ENCODE measurements around the gene TMEM45B.

The TMEM45B gene

DNA sequence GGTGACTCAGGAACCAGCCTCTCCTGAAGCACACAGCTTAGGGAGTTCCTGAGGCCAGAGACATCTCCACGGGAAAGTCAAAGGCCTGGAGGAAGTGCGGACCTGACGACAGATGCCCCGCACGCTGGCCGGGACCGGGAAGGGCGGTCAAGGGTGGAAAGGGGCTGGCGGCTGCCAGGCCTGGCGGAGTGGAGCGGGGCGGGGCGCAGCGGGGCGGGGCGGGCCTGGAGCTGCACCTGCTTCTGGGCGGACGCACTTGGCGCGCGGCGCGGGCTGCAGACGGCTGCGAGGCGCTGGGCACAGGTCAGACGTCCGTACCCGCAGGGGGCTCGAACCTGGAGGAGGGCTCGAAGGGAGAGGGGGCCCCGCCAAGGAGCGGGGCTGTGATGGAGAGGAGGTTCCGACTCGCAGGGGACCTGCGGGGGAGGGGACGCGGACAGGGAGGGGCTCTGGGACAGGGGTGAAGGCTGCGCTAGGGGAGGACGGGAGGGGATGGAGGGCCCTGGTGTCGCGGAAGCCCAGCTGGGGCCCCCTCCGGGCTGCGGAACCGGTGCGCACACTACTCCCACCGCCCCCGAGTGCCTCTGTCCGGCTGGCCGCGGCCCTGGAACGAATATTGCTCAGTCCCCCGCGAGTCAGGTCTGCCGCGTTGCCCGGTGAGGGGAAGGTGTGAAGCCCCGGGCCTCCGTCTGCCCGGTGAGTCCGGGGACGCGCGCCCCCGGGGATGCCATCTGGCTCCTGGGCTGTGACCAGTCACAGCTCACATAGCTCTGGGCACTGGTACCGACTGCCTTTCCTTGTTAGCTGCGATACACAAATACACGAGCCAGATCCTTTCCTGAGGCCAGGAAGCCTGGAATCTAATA lies at the start of gene TMEM45B:
Gene TMEM45B, plus strand, starts transcription at position 253 of the 866 bp plus-strand sequence. CDS start 36,635 bp downstream, outside the sequence.
- H3K4me3 ChIP-seq (ENCODE audit: low read depth, low read length), result no peak within 1 kb of the TSS
- TF ChIP-seq MYC (IDR thresholded peaks at IDR 0.05; ENCODE audit: low read depth, low read length), result no peak
- TF ChIP-seq POLR2A (IDR thresholded peaks at IDR 0.05; ENCODE audit: extremely low read depth, insufficient read length), result no peak
- TF ChIP-seq, protein P1, sequence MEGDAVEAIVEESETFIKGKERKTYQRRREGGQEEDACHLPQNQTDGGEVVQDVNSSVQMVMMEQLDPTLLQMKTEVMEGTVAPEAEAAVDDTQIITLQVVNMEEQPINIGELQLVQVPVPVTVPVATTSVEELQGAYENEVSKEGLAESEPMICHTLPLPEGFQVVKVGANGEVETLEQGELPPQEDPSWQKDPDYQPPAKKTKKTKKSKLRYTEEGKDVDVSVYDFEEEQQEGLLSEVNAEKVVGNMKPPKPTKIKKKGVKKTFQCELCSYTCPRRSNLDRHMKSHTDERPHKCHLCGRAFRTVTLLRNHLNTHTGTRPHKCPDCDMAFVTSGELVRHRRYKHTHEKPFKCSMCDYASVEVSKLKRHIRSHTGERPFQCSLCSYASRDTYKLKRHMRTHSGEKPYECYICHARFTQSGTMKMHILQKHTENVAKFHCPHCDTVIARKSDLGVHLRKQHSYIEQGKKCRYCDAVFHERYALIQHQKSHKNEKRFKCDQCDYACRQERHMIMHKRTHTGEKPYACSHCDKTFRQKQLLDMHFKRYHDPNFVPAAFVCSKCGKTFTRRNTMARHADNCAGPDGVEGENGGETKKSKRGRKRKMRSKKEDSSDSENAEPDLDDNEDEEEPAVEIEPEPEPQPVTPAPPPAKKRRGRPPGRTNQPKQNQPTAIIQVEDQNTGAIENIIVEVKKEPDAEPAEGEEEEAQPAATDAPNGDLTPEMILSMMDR (IDR thresholded peaks at IDR 0.05; ENCODE audit: low read depth, low read length), result no peak
- TF ChIP-seq, protein P2, sequence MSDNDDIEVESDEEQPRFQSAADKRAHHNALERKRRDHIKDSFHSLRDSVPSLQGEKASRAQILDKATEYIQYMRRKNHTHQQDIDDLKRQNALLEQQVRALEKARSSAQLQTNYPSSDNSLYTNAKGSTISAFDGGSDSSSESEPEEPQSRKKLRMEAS (IDR thresholded peaks at IDR 0.05; ENCODE audit: low read depth, low read length), result no peak
- DNase-seq (ENCODE audit: low read depth), result no peak

DNA sequence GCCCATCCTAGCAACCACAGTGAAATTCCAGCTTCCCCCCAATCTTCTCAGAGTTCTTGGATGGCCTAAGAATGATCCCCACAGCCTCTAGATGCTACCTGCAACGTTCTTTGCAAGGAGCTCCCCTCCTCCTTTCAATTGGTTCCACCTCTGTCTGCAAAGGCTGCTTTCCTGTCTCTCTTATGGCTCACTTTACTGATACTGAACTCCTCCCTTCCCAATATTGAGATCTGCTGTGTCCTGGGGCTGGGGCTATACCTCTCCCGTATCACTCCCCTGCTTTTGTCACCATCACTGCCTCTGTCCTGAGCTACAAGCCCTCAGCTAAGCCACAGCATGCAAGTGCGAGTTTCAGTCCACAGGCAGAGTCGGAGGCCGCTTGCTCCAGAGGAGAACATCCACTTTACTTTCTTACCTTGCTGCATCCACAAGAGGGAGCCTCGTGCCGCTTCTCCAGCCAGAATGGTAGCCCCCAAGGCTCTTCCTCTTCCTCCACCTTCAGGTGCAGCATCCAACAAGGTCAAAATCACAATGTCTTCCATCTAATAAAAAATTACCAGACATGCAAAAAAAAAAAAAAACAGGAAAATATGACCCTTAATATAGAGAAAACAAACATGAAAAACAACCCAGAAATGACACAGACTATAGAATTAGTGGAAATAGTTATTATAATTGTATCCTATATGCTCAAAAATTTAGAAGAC lies 48.6 kb upstream of the TMEM45B start:
- DNase-seq (ENCODE audit: low read depth), result peak; percentile 69
- TF ChIP-seq POLR2A (IDR thresholded peaks at IDR 0.05; ENCODE audit: extremely low read depth, insufficient read length), result no peak
- TF ChIP-seq, protein P2 (IDR thresholded peaks at IDR 0.05; ENCODE audit: low read depth, low read length), result peak; percentile 38
- TF ChIP-seq, protein P1 (IDR thresholded peaks at IDR 0.05; ENCODE audit: low read depth, low read length), result peak; percentile 67
- peak; percentile 17; the same call in 1 of the 2 replicates for TF ChIP-seq MYC (IDR thresholded peaks at IDR 0.05; ENCODE audit: low read depth, low read length)
- no peak overlapping the region for H3K4me3 ChIP-seq (ENCODE audit: low read depth, low read length)

DNA sequence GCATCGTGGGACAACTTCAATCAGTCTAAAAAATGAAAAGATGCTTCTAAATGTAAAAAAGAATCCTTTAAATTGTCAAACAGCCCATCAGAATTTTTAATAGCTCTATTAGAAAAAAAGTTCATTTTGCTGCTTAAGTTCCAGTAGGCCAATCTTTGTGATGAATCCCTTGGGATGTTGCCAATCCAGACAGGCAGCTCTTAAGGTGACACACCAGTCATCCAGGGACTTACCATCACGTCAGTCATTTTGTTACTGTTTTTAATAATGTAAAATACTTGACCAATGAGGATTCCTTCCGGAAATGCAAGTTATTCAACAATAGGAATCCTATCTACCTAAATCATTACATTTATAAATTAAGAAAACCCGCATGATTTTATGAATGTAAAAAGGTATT lies 47.8 kb upstream of the TMEM45B start:
- no peak for TF ChIP-seq MYC (IDR thresholded peaks at IDR 0.05; ENCODE audit: low read depth, low read length)
- TF ChIP-seq, protein P1 (IDR thresholded peaks at IDR 0.05; ENCODE audit: low read depth, low read length), result no peak
- TF ChIP-seq, protein P2 (IDR thresholded peaks at IDR 0.05; ENCODE audit: low read depth, low read length), result no peak
- no peak for TF ChIP-seq POLR2A (IDR thresholded peaks at IDR 0.05; ENCODE audit: extremely low read depth, insufficient read length)
- DNase-seq (ENCODE audit: low read depth), result no peak
- no peak overlapping the region for H3K4me3 ChIP-seq (ENCODE audit: low read depth, low read length)

DNA sequence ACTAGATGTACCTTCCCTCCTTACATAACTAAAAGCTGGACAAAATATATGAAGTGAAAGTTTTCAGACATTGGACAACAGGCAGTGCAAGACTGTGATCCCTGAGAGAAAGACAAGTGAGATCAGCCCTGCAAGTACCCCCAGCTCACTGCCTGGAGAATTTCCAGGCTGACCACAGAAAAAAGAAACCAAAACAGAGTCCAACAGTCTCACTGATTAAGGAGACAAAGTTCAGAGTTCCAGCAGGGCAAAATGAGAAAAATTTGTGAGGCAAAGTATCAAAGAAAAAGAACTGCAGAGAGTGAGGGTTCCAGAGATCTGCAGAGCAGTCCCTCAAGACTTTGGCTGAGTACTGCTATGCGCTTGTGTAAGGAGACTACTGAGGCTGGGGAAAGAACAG lies 47.3 kb upstream of the TMEM45B start:
- TF ChIP-seq, protein P1 (IDR thresholded peaks at IDR 0.05; ENCODE audit: low read depth, low read length), result no peak
- TF ChIP-seq MYC (IDR thresholded peaks at IDR 0.05; ENCODE audit: low read depth, low read length) (no peak), POLR2A (IDR thresholded peaks at IDR 0.05; ENCODE audit: extremely low read depth, insufficient read length) (no peak)
- TF ChIP-seq, protein P2 (IDR thresholded peaks at IDR 0.05; ENCODE audit: low read depth, low read length), result no peak
- no peak overlapping the region for H3K4me3 ChIP-seq (ENCODE audit: low read depth, low read length)
- no peak for DNase-seq (ENCODE audit: low read depth)

DNA sequence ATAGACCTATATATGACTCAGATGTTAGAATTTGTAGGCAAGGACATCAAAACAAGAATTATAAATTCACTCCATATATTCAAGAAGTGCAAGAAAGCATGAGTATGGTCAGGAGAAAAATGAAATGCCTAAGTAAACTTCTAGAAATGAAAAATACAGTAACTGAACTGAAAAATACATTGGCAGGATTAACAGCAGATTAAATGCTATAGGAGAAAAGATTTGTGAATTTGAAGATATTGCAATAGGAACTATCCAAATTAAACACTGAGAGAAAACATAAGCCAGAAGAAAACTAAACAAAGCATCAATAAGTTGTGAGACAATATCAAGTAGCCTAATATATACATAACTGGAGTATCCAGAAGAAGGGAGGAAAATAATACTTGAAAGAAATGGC lies 46.6 kb upstream of the TMEM45B start:
- no peak for DNase-seq (ENCODE audit: low read depth)
- TF ChIP-seq MYC (IDR thresholded peaks at IDR 0.05; ENCODE audit: low read depth, low read length) (no peak), POLR2A (IDR thresholded peaks at IDR 0.05; ENCODE audit: extremely low read depth, insufficient read length) (no peak)
- TF ChIP-seq, protein P2 (IDR thresholded peaks at IDR 0.05; ENCODE audit: low read depth, low read length), result no peak
- TF ChIP-seq, protein P1 (IDR thresholded peaks at IDR 0.05; ENCODE audit: low read depth, low read length), result no peak
- no peak overlapping the region for H3K4me3 ChIP-seq (ENCODE audit: low read depth, low read length)
